Stimulated activated memory B cell treated with anti-CD40 and anti-IgM and Interleukin-4, amounts not matched to agents 10 μg/mL and 1 μg/mL and 100 μg/mL, for 72 hours (primary cell): ENCODE measurements around the gene ALG8.

Experiments
- ATAC-seq: fragments of 150-1000 bp; cut with Tn5 transposase; 2 replicates; pipeline ENCODE4 v1.10.0; 2021
- H3K27ac Mint-ChIP-seq: one replicate; pipeline ENCODE4 v1.8.0; 2022; ENCODE audit warnings: mild to moderate bottlenecking, mixed read lengths
- H3K27me3 Mint-ChIP-seq: one replicate; pipeline ENCODE4 v1.8.0; 2022; ENCODE audit warnings: mixed read lengths
- H3K36me3 Mint-ChIP-seq: one replicate; pipeline ENCODE4 v1.8.0; 2022; ENCODE audit warnings: mixed read lengths
- H3K4me1 Mint-ChIP-seq: one replicate; pipeline ENCODE4 v1.8.0; 2022; ENCODE audit warnings: mixed read lengths
- H3K4me3 Mint-ChIP-seq: one replicate; pipeline ENCODE4 v1.8.0; 2022; ENCODE audit warnings: mild to moderate bottlenecking, moderate library complexity, mixed read lengths
- H3K9me3 Mint-ChIP-seq: one replicate; pipeline ENCODE4 v1.8.0; 2022; ENCODE audit warnings: mixed read lengths

The ALG8 gene

GRCh38 chr11:78168539-78169477 is 29.4 kb upstream of the ALG8 start:
- no peak overlapping the region for H3K27ac Mint-ChIP-seq
- peaks cover 10% of the 10 kb centered on the region for H3K36me3 Mint-ChIP-seq
- H3K27me3 Mint-ChIP-seq, result no peaks in the 10 kb centered on the region
- no peaks in the 10 kb centered on the region for H3K4me1 Mint-ChIP-seq
- no peak overlapping the region for H3K4me3 Mint-ChIP-seq
- H3K9me3 Mint-ChIP-seq, result no peaks in the 10 kb centered on the region
- ATAC-seq, result no peak

GRCh38 chr11:78166855-78167469 is 27.5 kb upstream of the ALG8 start:
- H3K27ac Mint-ChIP-seq, result no peak overlapping the region
- no peaks in the 10 kb centered on the region for H3K9me3 Mint-ChIP-seq
- H3K36me3 Mint-ChIP-seq, result no peaks in the 10 kb centered on the region
- no peaks in the 10 kb centered on the region for H3K4me1 Mint-ChIP-seq
- no peaks in the 10 kb centered on the region for H3K27me3 Mint-ChIP-seq
- H3K4me3 Mint-ChIP-seq, result no peak overlapping the region
- ATAC-seq, result no peak

GRCh38 chr11:78164471-78164870 is 25.0 kb upstream of the ALG8 start:
- no peak for ATAC-seq
- no peaks in the 10 kb centered on the region for H3K4me1 Mint-ChIP-seq
- no peaks in the 10 kb centered on the region for H3K27me3 Mint-ChIP-seq
- H3K36me3 Mint-ChIP-seq, result no peaks in the 10 kb centered on the region
- H3K4me3 Mint-ChIP-seq, result no peak overlapping the region
- no peaks in the 10 kb centered on the region for H3K9me3 Mint-ChIP-seq
- H3K27ac Mint-ChIP-seq, result no peak overlapping the region

- H3K36me3 Mint-ChIP-seq, result no peaks in the 10 kb centered on the region
- no peaks in the 10 kb centered on the region for H3K4me1 Mint-ChIP-seq
- H3K27me3 Mint-ChIP-seq, result no peaks in the 10 kb centered on the region
- ATAC-seq, result no peak
- H3K9me3 Mint-ChIP-seq, result no peaks in the 10 kb centered on the region
- H3K4me3 Mint-ChIP-seq, result no peak overlapping the region
- H3K27ac Mint-ChIP-seq, result no peak overlapping the region
Measured at GRCh38 chr11:78163828-78164227, 24.4 kb upstream of the ALG8 start.

- ATAC-seq, result no peak
- no peaks in the 10 kb centered on the region for H3K9me3 Mint-ChIP-seq
- H3K36me3 Mint-ChIP-seq, result no peaks in the 10 kb centered on the region
- no peak overlapping the region for H3K27ac Mint-ChIP-seq
- no peak overlapping the region for H3K4me3 Mint-ChIP-seq
- H3K4me1 Mint-ChIP-seq, result no peaks in the 10 kb centered on the region
- H3K27me3 Mint-ChIP-seq, result no peaks in the 10 kb centered on the region
Measured at GRCh38 chr11:78161962-78162371, 22.5 kb upstream of the ALG8 start.

GRCh38 chr11:78161346-78161745 is 21.9 kb upstream of the ALG8 start:
- no peak overlapping the region for H3K27ac Mint-ChIP-seq
- no peak overlapping the region for H3K4me3 Mint-ChIP-seq
- no peak for ATAC-seq
- H3K4me1 Mint-ChIP-seq, result no peaks in the 10 kb centered on the region
- no peaks in the 10 kb centered on the region for H3K27me3 Mint-ChIP-seq
- no peaks in the 10 kb centered on the region for H3K36me3 Mint-ChIP-seq
- no peaks in the 10 kb centered on the region for H3K9me3 Mint-ChIP-seq

GRCh38 chr11:78160557-78160956 is 21.1 kb upstream of the ALG8 start:
- ATAC-seq, result no peak
- H3K4me1 Mint-ChIP-seq, result no peaks in the 10 kb centered on the region
- H3K27me3 Mint-ChIP-seq, result no peaks in the 10 kb centered on the region
- no peak overlapping the region for H3K4me3 Mint-ChIP-seq
- no peaks in the 10 kb centered on the region for H3K36me3 Mint-ChIP-seq
- H3K9me3 Mint-ChIP-seq, result no peaks in the 10 kb centered on the region
- peak overlapping the region; percentile 2 for H3K27ac Mint-ChIP-seq

- Mint-ChIP-seq H3K27me3 (no peaks in the 10 kb centered on the region), H3K27ac (no peak overlapping the region), H3K36me3 (no peaks in the 10 kb centered on the region), H3K4me1 (no peaks in the 10 kb centered on the region), H3K4me3 (no peak overlapping the region), H3K9me3 (no peaks in the 10 kb centered on the region)
- ATAC-seq, result no peak
Measured at GRCh38 chr11:78158987-78159652, 19.7 kb upstream of the ALG8 start.

GRCh38 chr11:78156127-78156844 is 16.9 kb upstream of the ALG8 start:
- no peak overlapping the region for H3K27ac Mint-ChIP-seq
- no peak overlapping the region for H3K4me3 Mint-ChIP-seq
- no peak for ATAC-seq
- H3K27me3 Mint-ChIP-seq, result no peaks in the 10 kb centered on the region
- no peaks in the 10 kb centered on the region for H3K4me1 Mint-ChIP-seq
- no peaks in the 10 kb centered on the region for H3K9me3 Mint-ChIP-seq
- H3K36me3 Mint-ChIP-seq, result no peaks in the 10 kb centered on the region

GRCh38 chr11:78151804-78152203 is 12.4 kb upstream of the ALG8 start:
- Mint-ChIP-seq H3K9me3 (no peaks in the 10 kb centered on the region), H3K4me1 (no peaks in the 10 kb centered on the region), H3K36me3 (no peaks in the 10 kb centered on the region), H3K4me3 (no peak overlapping the region), H3K27me3 (no peaks in the 10 kb centered on the region), H3K27ac (no peak overlapping the region)
- ATAC-seq, result no peak

- no peaks in the 10 kb centered on the region for H3K36me3 Mint-ChIP-seq
- no peaks in the 10 kb centered on the region for H3K27me3 Mint-ChIP-seq
- no peaks in the 10 kb centered on the region for H3K9me3 Mint-ChIP-seq
- no peak for ATAC-seq
- H3K4me1 Mint-ChIP-seq, result no peaks in the 10 kb centered on the region
- no peak overlapping the region for H3K27ac Mint-ChIP-seq
- no peak overlapping the region for H3K4me3 Mint-ChIP-seq
Measured at GRCh38 chr11:78150754-78151153, 11.3 kb upstream of the ALG8 start.

GRCh38 chr11:78150346-78150745 is 10.9 kb upstream of the ALG8 start:
- Mint-ChIP-seq H3K27ac (no peak overlapping the region), H3K4me1 (no peaks in the 10 kb centered on the region)
- no peak for ATAC-seq

GRCh38 chr11:78149646-78150045 is 10.2 kb upstream of the ALG8 start:
- Mint-ChIP-seq H3K4me1 (no peaks in the 10 kb centered on the region), H3K27ac (no peak overlapping the region), H3K4me3 (no peak overlapping the region), H3K36me3 (no peaks in the 10 kb centered on the region), H3K27me3 (no peaks in the 10 kb centered on the region), H3K9me3 (no peaks in the 10 kb centered on the region)
- ATAC-seq, result no peak

More at GRCh38 chr11:78150346-78150745, 10.9 kb upstream of the ALG8 start:
- Mint-ChIP-seq H3K27me3 (no peaks in the 10 kb centered on the region), H3K36me3 (no peaks in the 10 kb centered on the region), H3K9me3 (no peaks in the 10 kb centered on the region), H3K4me3 (no peak overlapping the region)

GRCh38 chr11:78147807-78148206 is 8.4 kb upstream of the ALG8 start:
- Mint-ChIP-seq H3K27me3 (no peaks in the 10 kb centered on the region), H3K36me3 (no peaks in the 10 kb centered on the region), H3K4me3 (no peak overlapping the region), H3K27ac (no peak overlapping the region), H3K4me1 (peaks cover 14% of the 10 kb centered on the region), H3K9me3 (peaks cover 5% of the 10 kb centered on the region)
- ATAC-seq, result no peak

- H3K36me3 Mint-ChIP-seq, result no peaks in the 10 kb centered on the region
- ATAC-seq, result no peak
- peaks cover 5% of the 10 kb centered on the region for H3K9me3 Mint-ChIP-seq
- no peak overlapping the region for H3K27ac Mint-ChIP-seq
- H3K4me1 Mint-ChIP-seq, result peaks cover 14% of the 10 kb centered on the region
- H3K27me3 Mint-ChIP-seq, result no peaks in the 10 kb centered on the region
- H3K4me3 Mint-ChIP-seq, result no peak overlapping the region
Measured at GRCh38 chr11:78145511-78146025, 6.1 kb upstream of the ALG8 start.
